Liver (tissue), 3 donors: Measurements from ENCODE around the gene SOD1.

ENCODE experiments used
- RAD21 ChIP-seq, 2 donors: IDR thresholded peaks; 2 replicates each; pipeline ENCODE4 v1.6.1; 2016; ENCODE audit warnings: antibody characterized with exemption in 2 of 2, mild to moderate bottlenecking in 2 of 2
- TF ChIP-seq, protein P1 (sequence below): fragments of 150-350 bp; IDR thresholded peaks from 2 replicates; pipeline ENCODE4 v1.5.1; 2017; ENCODE audit warnings: improper control_type of control experiment, low read depth, low read length; ENCODE audit not compliant: missing input control
- donor health status: healthy.
- donor health status: healthy.

- TF ChIP-seq, protein P1, sequence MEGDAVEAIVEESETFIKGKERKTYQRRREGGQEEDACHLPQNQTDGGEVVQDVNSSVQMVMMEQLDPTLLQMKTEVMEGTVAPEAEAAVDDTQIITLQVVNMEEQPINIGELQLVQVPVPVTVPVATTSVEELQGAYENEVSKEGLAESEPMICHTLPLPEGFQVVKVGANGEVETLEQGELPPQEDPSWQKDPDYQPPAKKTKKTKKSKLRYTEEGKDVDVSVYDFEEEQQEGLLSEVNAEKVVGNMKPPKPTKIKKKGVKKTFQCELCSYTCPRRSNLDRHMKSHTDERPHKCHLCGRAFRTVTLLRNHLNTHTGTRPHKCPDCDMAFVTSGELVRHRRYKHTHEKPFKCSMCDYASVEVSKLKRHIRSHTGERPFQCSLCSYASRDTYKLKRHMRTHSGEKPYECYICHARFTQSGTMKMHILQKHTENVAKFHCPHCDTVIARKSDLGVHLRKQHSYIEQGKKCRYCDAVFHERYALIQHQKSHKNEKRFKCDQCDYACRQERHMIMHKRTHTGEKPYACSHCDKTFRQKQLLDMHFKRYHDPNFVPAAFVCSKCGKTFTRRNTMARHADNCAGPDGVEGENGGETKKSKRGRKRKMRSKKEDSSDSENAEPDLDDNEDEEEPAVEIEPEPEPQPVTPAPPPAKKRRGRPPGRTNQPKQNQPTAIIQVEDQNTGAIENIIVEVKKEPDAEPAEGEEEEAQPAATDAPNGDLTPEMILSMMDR = no peak
- TF ChIP-seq RAD21 (IDR thresholded peaks at IDR 0.05) = no peak
Measured at GRCh38 chr21:31623664-31624063, 35.8 kb upstream of the SOD1 start.
